Measurements from ENCODE around the gene THAP2. TPM values are rescaled to one million over a fixed set of nuclear protein-coding genes. Genes with fewer than 3 reads are reported as not detected.

The THAP2 gene
- 3.4 and 4.0 TPM in 2 replicates for total RNA-seq

DNA sequence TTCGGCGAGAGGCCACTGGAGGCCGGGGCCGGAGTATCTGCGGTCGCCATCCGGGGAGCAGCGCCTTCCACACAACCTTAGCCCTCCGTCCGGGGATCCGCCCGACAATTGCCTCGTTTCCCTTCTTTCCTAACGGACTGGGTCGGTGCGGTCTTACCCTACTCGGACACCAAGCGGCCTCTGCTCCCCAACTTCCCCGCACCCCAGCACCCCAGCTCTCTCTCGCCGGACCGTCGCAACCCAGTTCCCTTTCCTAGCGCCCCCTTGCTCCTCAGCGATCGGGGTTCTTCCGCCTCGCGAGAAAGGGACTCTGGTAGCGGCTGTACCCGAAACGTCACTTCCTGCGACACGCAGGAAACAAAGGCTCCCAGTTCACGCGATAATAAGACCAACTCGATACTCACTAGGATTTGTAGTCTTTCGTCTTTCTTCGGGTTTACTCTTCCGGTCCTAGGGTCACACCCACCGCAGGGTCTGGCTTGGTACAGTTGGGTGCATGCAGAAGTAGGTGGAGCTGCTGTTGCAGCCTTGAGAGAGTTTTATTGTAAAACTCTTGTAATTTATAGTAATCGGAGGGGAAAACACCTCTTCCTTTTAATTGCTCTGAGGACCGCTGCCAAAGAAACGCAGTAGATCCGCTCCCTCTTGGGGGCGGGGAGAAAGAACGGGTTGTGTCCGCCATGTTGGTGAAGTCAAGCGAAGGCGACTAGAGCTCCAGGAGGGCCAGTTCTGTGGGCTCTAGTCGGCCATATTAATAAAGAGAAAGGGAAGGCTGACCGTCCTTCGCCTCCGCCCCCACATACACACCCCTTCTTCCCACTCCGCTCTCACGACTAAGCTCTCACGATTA is at the start of gene THAP2, which contains the start of gene ZFC3H1:
TSS of gene THAP2 (plus strand) at position 741 of the 850 bp plus-strand sequence. CDS start 209 bp downstream, outside the sequence.
TSS of gene ZFC3H1 (minus strand) at position 288 of the 850 bp plus-strand sequence. CDS start at position 50, 238 bp downstream.

DNA sequence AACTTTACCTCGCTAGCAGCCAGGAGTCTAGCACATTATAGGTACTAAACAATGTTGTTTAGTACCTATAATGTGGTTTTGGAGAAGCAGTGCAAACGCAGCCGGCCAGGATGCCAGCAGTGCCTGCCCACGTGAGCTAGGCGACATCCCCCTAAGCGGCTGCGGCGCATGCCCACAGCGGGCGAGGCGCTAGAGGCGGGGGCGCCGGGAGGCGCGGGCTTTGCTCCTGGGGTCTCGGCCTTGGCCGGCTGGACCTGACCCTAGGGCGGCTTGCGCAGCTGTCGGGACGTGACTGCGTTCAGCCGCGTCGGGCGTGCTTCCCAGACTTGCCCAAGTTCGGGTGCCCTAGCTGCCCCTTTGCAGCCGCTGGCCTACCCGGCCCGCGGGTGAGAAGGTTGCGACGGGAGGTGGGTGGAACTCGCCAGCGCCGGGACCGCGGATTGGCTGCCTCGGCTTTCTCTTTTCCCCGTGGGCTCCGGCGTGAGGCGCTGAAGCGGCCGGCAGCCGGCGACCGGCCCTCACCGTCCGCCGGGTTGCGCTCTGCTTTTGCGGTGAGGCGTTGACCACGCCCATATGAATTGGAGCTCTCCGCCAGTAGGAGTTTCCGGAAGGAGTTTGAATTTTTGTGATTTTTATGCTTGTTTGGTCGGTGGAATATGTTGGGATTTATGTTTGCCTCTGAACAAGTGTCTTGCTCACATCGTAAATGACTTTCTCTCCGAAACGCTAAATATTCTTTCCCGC is 22.0 kb downstream of the THAP2 start, which contains the start of gene TMEM19:
TSS of gene TMEM19 (plus strand) at position 169 of the 744 bp plus-strand sequence. CDS start 599 bp downstream, outside the sequence.

Other genes with a start within 250 kb of the THAP2 start
- not detected in 2 replicates for gene LGR5, start 224.5 kb upstream of the THAP2 start, total RNA-seq
- gene ZFC3H1, start 453 bp upstream of the THAP2 start, total RNA-seq, result 9.9 and 14.1 TPM in 2 replicates
- gene TMEM19, start 21.8 kb downstream of the THAP2 start, total RNA-seq, result 22.2 and 26.4 TPM in 2 replicates
- 14.7 and 22.4 TPM in 2 replicates for gene RAB21, start 90.6 kb downstream of the THAP2 start, total RNA-seq
- gene TBC1D15, start 175.5 kb downstream of the THAP2 start, total RNA-seq, result 12.0 and 15.1 TPM in 2 replicates